OCI-LY7 (cell line): ENCODE results near the gene STMN3. TPM values are rescaled to one million over a fixed set of nuclear protein-coding genes. Genes with fewer than 3 reads are reported as not detected.

ENCODE experiments used
- BruUV-seq: library from RNA; stranded (reverse); fragments of 400-500 nt; replicated peaks from 2 replicates; lab custom pipeline; 2021; lab: Mats Ljungman, UMichigan
- CTCF ChIA-PET: fragments of 300-600 bp; sonication (Branson Sonifier 250); formaldehyde crosslinking; loops from one replicate; lab custom pipeline; 2022; ENCODE audit warnings: antibody characterized with exemption; ENCODE audit not compliant: unreplicated experiment; lab: Charles Lee
- POLR2A ChIA-PET: fragments of 300-600 bp; sonication (Branson Sonifier 250); formaldehyde crosslinking; loops from one replicate; lab custom pipeline; 2022; ENCODE audit warnings: antibody characterized with exemption; lab: Charles Lee
- DNase-seq: peaks from one replicate; pipeline ENCODE4 v3.0.0-alpha.2; 2015; ENCODE audit warnings: low spot score
- H2AFZ ChIP-seq: fragments of 200-600 bp; sonication (generic), shearing (Covaris generic); 2 replicates; pipeline ENCODE4 v1.6.1; 2014; ENCODE audit warnings: mild to moderate bottlenecking, antibody characterized with exemption, low read length, moderate library complexity
- H3K27ac ChIP-seq: fragments of 200-600 bp; sonication (generic); 2 replicates; pipeline ENCODE4 v1.5.1; 2014; ENCODE audit warnings: mixed run types, low read depth, mild to moderate bottlenecking, moderate library complexity, low read length, inconsistent platforms; ENCODE audit not compliant: poor library complexity, severe bottlenecking
- H3K36me3 ChIP-seq: fragments of 200-600 bp; sonication (generic); 2 replicates; pipeline ENCODE4 v1.6.1; 2014; ENCODE audit warnings: mild to moderate bottlenecking, antibody characterized with exemption, low read length, moderate library complexity, mixed read lengths; ENCODE audit not compliant: insufficient read depth
- H3K4me1 ChIP-seq: fragments of 200-600 bp; sonication (generic); 2 replicates; pipeline ENCODE4 v1.5.1; 2014; ENCODE audit warnings: mild to moderate bottlenecking, low read length; ENCODE audit not compliant: insufficient read depth, poor library complexity, severe bottlenecking
- H3K4me2 ChIP-seq: fragments of 200-600 bp; sonication (generic); 2 replicates; pipeline ENCODE4 v1.6.1; 2014; ENCODE audit warnings: mild to moderate bottlenecking, low read length
- H3K4me3 ChIP-seq: fragments of 200-600 bp; sonication (generic); 2 replicates; pipeline ENCODE4 v1.5.1; 2014; ENCODE audit warnings: mild to moderate bottlenecking, low read depth, low read length; ENCODE audit not compliant: poor library complexity, severe bottlenecking
- H3K79me2 ChIP-seq: fragments of 200-600 bp; sonication (generic); 2 replicates; pipeline ENCODE4 v1.6.1; 2016; ENCODE audit warnings: low read depth, mild to moderate bottlenecking, low read length, moderate library complexity, mixed read lengths; ENCODE audit not compliant: insufficient read depth
- H3K9me2 ChIP-seq: fragments of 200-600 bp; sonication (generic); 2 replicates; pipeline ENCODE4 v1.6.1; 2016; ENCODE audit warnings: mild to moderate bottlenecking, low read length, mixed read lengths; ENCODE audit not compliant: insufficient read depth
- H3K9me3 ChIP-seq: fragments of 200-600 bp; sonication (generic); 2 replicates; pipeline ENCODE4 v1.6.1; 2014; ENCODE audit warnings: mild to moderate bottlenecking, mixed run types, low read length, mixed read lengths
- H4K20me1 ChIP-seq: fragments of 200-600 bp; sonication (generic); 2 replicates; pipeline ENCODE4 v1.6.1; 2014; ENCODE audit warnings: mild to moderate bottlenecking, antibody characterized with exemption, low read length, moderate library complexity, mixed read lengths; ENCODE audit not compliant: insufficient read depth
- EZH2phosphoT487 ChIP-seq: fragments of 200-600 bp; sonication (generic); IDR thresholded peaks from 2 replicates; pipeline ENCODE4 v1.6.1; 2018; ENCODE audit warnings: low read depth, borderline replicate concordance, mild to moderate bottlenecking, mixed run types, antibody characterized with exemption, low read length, moderate library complexity, mixed read lengths
- intact Hi-C: fragments of 100-400 bp; cut with micrococcal nuclease; formaldehyde crosslinking; loops from one replicate; pipeline ENCODE4 v1.10.0; 2022; ENCODE audit not compliant: unreplicated experiment
- total RNA-seq, 2 experiments: library from RNA; depleted of rRNA in 1 of 2; stranded (reverse); fragments of >200 nt in 1 of 2; shearing (Covaris generic) in 1 of 2; gene quantifications; 2 replicates each; pipeline ENCODE4 v1.2.3, GENCODE V29; 2014 to 2022
- TF ChIP-seq, protein P1 (sequence below): fragments of 200-600 bp; sonication (generic); conservative IDR thresholded peaks from 2 replicates; pipeline ENCODE4 v1.5.1; 2014; ENCODE audit warnings: mild to moderate bottlenecking, antibody characterized with exemption, low read length, moderate library complexity, mixed read lengths

STMN3 gene
- total RNA-seq, 2 experiments from 2014 or later = 6.7 TPM

DNA sequence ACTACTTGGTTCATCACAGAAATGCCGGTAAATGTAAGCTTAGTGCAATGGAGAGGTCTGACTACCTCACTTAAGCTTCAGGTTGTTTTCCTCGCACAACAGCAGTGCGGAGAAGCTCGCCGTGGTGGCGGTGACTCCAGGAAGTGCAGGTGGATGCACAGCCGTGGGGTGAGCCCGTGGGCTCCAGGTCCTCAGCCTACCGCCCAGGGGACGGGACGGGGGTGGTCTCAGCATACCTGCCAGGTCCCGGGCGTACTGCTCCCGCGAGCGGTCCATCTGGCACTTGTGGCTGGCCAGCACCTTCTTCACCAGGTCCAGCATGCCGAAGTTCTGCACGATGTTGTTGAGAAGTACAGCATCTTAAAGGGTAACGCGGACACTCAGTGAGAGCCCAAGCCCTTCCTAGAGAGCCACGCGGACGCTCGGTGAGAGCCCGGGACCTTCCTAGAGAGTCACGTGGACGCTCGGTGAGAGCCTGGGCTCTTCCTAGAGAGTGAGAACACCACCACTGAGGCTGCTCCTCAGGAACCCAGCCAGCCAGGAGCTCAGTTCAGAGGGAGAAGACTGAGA, 61.4 kb downstream of the STMN3 start:
- no peak for TF ChIP-seq EZH2phosphoT487
- TF ChIP-seq, protein P1, sequence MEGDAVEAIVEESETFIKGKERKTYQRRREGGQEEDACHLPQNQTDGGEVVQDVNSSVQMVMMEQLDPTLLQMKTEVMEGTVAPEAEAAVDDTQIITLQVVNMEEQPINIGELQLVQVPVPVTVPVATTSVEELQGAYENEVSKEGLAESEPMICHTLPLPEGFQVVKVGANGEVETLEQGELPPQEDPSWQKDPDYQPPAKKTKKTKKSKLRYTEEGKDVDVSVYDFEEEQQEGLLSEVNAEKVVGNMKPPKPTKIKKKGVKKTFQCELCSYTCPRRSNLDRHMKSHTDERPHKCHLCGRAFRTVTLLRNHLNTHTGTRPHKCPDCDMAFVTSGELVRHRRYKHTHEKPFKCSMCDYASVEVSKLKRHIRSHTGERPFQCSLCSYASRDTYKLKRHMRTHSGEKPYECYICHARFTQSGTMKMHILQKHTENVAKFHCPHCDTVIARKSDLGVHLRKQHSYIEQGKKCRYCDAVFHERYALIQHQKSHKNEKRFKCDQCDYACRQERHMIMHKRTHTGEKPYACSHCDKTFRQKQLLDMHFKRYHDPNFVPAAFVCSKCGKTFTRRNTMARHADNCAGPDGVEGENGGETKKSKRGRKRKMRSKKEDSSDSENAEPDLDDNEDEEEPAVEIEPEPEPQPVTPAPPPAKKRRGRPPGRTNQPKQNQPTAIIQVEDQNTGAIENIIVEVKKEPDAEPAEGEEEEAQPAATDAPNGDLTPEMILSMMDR = no peak

DNA sequence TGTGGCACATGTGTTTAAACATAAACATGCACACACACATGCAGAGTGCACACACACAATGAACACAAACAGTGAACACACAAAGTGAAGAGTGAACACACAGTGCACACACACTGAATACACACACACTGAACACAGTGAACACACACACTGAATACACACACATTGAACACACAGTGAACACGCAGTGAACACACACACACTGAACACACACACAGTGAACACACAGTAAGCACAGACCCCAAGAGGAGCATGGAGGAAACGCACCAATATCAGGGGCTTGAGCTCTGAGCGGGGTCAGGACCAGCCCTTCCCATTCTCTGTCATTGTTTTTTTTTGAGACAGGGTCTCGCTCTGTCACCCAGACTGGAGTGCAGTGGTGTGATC, 62.1 kb downstream of the STMN3 start:
- H3K4me1 ChIP-seq = no peaks in the 10 kb centered on the region
- H3K4me3 ChIP-seq = no peak overlapping the region
- ChIA-PET CTCF (no interaction called here), POLR2A (no interaction called here)
- no peak overlapping the region for H3K4me2 ChIP-seq
- TF ChIP-seq, protein P1 = no peak
- TF ChIP-seq EZH2phosphoT487 = no peak
- DNase-seq = no peak
- H3K9me3 ChIP-seq = no peaks in the 10 kb centered on the region
- H3K9me2 ChIP-seq = no peaks in the 10 kb centered on the region
- intact Hi-C loops = no loop called here
- H3K27ac ChIP-seq = no peak overlapping the region
- H2AFZ ChIP-seq = no peak overlapping the region
- BruUV-seq = no TSS peak
- no peaks in the 10 kb centered on the region for H3K79me2 ChIP-seq
- peaks cover 24% of the 10 kb centered on the region for H3K36me3 ChIP-seq
- H4K20me1 ChIP-seq = no peaks in the 10 kb centered on the region

More for the DNA sequence above, 61.4 kb downstream of the STMN3 start:
- no peak overlapping the region for H2AFZ ChIP-seq
- no peak for DNase-seq
- H3K9me3 ChIP-seq = no peaks in the 10 kb centered on the region
- H3K4me1 ChIP-seq = no peaks in the 10 kb centered on the region
- no peaks in the 10 kb centered on the region for H3K79me2 ChIP-seq
- no peak overlapping the region for H3K4me3 ChIP-seq
- H3K27ac ChIP-seq = no peak overlapping the region
- peaks cover 24% of the 10 kb centered on the region for H3K36me3 ChIP-seq
- CTCF ChIA-PET = no interaction called here
- no peak overlapping the region for H3K4me2 ChIP-seq
- BruUV-seq = no TSS peak
- H4K20me1 ChIP-seq = no peaks in the 10 kb centered on the region
- intact Hi-C loops = no loop called here
- POLR2A ChIA-PET = no interaction called here
- no peaks in the 10 kb centered on the region for H3K9me2 ChIP-seq
